Trophoblast cell (in vitro differentiated cells and primary cell): ENCODE results near the gene SMR3B. TPM values are rescaled to one million over a fixed set of nuclear protein-coding genes. Genes with fewer than 3 reads are reported as not detected.

ENCODE experiments used
- DNase-seq, 2 donors: peaks; one replicate each; pipeline ENCODE4 v3.0.0-alpha.2; 2016
- H2AFZ ChIP-seq: 2 replicates; pipeline ENCODE4 v1.6.1; 2013; ENCODE audit warnings: low read length, moderate library complexity, mild to moderate bottlenecking; ENCODE audit not compliant: insufficient read depth, poor library complexity
- H2AK5ac ChIP-seq: 2 replicates; pipeline ENCODE4 v1.6.1; 2013; ENCODE audit warnings: mild to moderate bottlenecking, low read length
- H2BK120ac ChIP-seq: 2 replicates; pipeline ENCODE4 v1.6.1; 2013; ENCODE audit warnings: low read length, mild to moderate bottlenecking, moderate library complexity; ENCODE audit not compliant: insufficient read depth, poor library complexity
- H2BK12ac ChIP-seq: 2 replicates; pipeline ENCODE4 v1.6.1; 2013; ENCODE audit warnings: mild to moderate bottlenecking, low read length, moderate library complexity
- H2BK5ac ChIP-seq: 2 replicates; pipeline ENCODE4 v1.6.1; 2013; ENCODE audit warnings: low read length, low read depth, moderate library complexity, mild to moderate bottlenecking; ENCODE audit not compliant: poor library complexity
- H3K14ac ChIP-seq: 2 replicates; pipeline ENCODE4 v1.6.1; 2013; ENCODE audit warnings: mild to moderate bottlenecking, low read length
- H3K18ac ChIP-seq: 2 replicates; pipeline ENCODE4 v1.6.1; 2013; ENCODE audit warnings: mild to moderate bottlenecking, low read length
- H3K23ac ChIP-seq: 2 replicates; pipeline ENCODE4 v1.6.1; 2013; ENCODE audit warnings: low read length
- H3K27ac ChIP-seq: 2 replicates; pipeline ENCODE4 v1.5.1; 2013; ENCODE audit warnings: low read depth, mild to moderate bottlenecking, inconsistent platforms, low read length, moderate library complexity
- H3K27me3 ChIP-seq: 2 replicates; pipeline ENCODE4 v1.6.1; 2013; ENCODE audit warnings: inconsistent platforms, mild to moderate bottlenecking, low read length, moderate library complexity; ENCODE audit not compliant: insufficient read depth
- H3K36me3 ChIP-seq, 2 experiments: 1 replicate in 1 of 2; 2 replicates in 1 of 2; pipeline ENCODE4 v1.6.1; 2013; ENCODE audit warnings: low read length in 2 of 2, mild to moderate bottlenecking in 2 of 2, moderate library complexity in 1 of 2; ENCODE audit not compliant: insufficient read depth in 2 of 2, control insufficient read depth in 1 of 2
- H3K4ac ChIP-seq: 2 replicates; pipeline ENCODE4 v1.6.1; 2013; ENCODE audit warnings: low read depth, mild to moderate bottlenecking, low read length, moderate library complexity
- H3K4me1 ChIP-seq, 2 experiments: 1 replicate in 1 of 2; 2 replicates in 1 of 2; pipeline ENCODE4 v1.6.1; 2013; ENCODE audit warnings: low read length in 2 of 2, mild to moderate bottlenecking in 2 of 2, moderate library complexity in 1 of 2; ENCODE audit not compliant: insufficient read depth in 2 of 2, control insufficient read depth in 1 of 2
- H3K4me2 ChIP-seq: 2 replicates; pipeline ENCODE4 v1.6.1; 2013; ENCODE audit warnings: inconsistent platforms, mild to moderate bottlenecking, low read length, moderate library complexity
- H3K4me3 ChIP-seq: 2 replicates; pipeline ENCODE4 v1.5.1; 2013; ENCODE audit warnings: mild to moderate bottlenecking, low read depth, low read length, inconsistent platforms
- H3K79me1 ChIP-seq: one replicate; pipeline ENCODE4 v1.6.1; 2013; ENCODE audit warnings: low read length
- H3K79me2 ChIP-seq: 2 replicates; pipeline ENCODE4 v1.6.1; 2013; ENCODE audit warnings: low read length, mild to moderate bottlenecking; ENCODE audit not compliant: control insufficient read depth, insufficient read depth, poor library complexity
- H3K9ac ChIP-seq: 2 replicates; pipeline ENCODE4 v1.6.1; 2013; ENCODE audit warnings: mild to moderate bottlenecking, low read length
- H3K9me3 ChIP-seq: 2 replicates; pipeline ENCODE4 v1.6.1; 2013; ENCODE audit warnings: low read depth, mild to moderate bottlenecking, control low read depth, inconsistent platforms, low read length; ENCODE audit not compliant: insufficient read depth
- H4K12ac ChIP-seq: 2 replicates; pipeline ENCODE4 v1.6.1; 2013; ENCODE audit warnings: low read depth, mild to moderate bottlenecking, low read length, moderate library complexity
- H4K8ac ChIP-seq: 2 replicates; pipeline ENCODE4 v1.6.1; 2013; ENCODE audit warnings: low read depth, mild to moderate bottlenecking, low read length, moderate library complexity
- H4K91ac ChIP-seq: one replicate; pipeline ENCODE4 v1.6.1; 2013; ENCODE audit warnings: low read depth, mild to moderate bottlenecking, low read length, moderate library complexity
- WGBS: extraction: QIAGEN DNeasy Blood & Tissue Kit; methylation state at CpG from one replicate; pipeline ENCODE4 v1.1.7; 2013; ENCODE audit warnings: missing lambda C conversion rate; ENCODE audit not compliant: insufficient read length, insufficient coverage; ENCODE audit errors: extremely low coverage; 5-methylcytosine and 5-hydroxymethylcytosine counted together
- polyA plus RNA-seq: library from polyadenylated mRNA; stranded (reverse); fragments of 200-250 nt; gene quantifications from 2 replicates; pipeline ENCODE4 v1.2.3, GENCODE V29; 2013

The SMR3B gene
- polyA plus RNA-seq = not detected in 2 replicates

DNA sequence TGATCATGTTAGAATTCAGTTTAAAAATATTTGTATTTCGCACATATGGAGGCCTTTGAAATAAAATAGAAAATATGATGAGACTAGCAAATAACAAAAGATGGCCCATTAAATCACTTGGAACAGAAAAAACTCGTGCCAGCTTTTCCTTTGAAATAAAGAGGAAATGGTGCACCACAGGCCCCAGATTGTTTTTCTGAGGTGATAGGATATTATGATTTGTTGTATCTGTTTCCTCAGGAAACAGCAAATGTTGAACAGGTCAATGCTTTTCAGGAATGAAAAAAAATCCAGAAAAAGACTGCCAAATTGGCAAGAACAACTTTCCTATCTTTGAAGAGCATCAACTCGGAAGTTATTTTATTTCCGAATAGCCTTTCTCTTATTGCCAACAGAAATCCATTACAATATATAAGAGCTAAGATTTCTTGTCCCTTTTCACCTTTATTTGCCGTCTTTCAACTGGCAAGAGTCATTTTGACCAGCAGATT lies at the start of gene SMR3B:
TSS of gene SMR3B (plus strand) at position 441 of the 491 bp plus-strand sequence. CDS start 1,380 bp downstream, outside the sequence.
- no peak within 1 kb of the TSS for H2BK5ac ChIP-seq
- no peak within 1 kb of the TSS for H3K14ac ChIP-seq
- H4K8ac ChIP-seq = no peak within 1 kb of the TSS
- no peak within 1 kb of the TSS for H3K4me3 ChIP-seq
- no peaks in the 10 kb centered on the region for H3K4me1 ChIP-seq
- no peak within 1 kb of the TSS for H3K27ac ChIP-seq
- H3K36me3 ChIP-seq = no peaks in the 10 kb centered on the region
- H3K9me3 ChIP-seq = no peaks in the 10 kb centered on the region
- no peak within 1 kb of the TSS for H2BK12ac ChIP-seq
- no peaks in the 10 kb centered on the region for H3K79me1 ChIP-seq
- H3K79me2 ChIP-seq = no peaks in the 10 kb centered on the region
- H3K27me3 ChIP-seq = no peaks in the 10 kb centered on the region
- no peak within 1 kb of the TSS for H4K91ac ChIP-seq
- H3K23ac ChIP-seq = no peak within 1 kb of the TSS
- H2AFZ ChIP-seq = no peak within 1 kb of the TSS
- DNase-seq = no peak
- H3K9ac ChIP-seq = no peak within 1 kb of the TSS
- H2AK5ac ChIP-seq = no peak within 1 kb of the TSS
- no peak within 1 kb of the TSS for H3K4ac ChIP-seq
- no peak within 1 kb of the TSS for H3K4me2 ChIP-seq
- WGBS = no CpG with 5 or more reads among the region's 5 CpGs
- no peak within 1 kb of the TSS for H4K12ac ChIP-seq
- H3K18ac ChIP-seq = no peak within 1 kb of the TSS
- no peak within 1 kb of the TSS for H2BK120ac ChIP-seq

DNA sequence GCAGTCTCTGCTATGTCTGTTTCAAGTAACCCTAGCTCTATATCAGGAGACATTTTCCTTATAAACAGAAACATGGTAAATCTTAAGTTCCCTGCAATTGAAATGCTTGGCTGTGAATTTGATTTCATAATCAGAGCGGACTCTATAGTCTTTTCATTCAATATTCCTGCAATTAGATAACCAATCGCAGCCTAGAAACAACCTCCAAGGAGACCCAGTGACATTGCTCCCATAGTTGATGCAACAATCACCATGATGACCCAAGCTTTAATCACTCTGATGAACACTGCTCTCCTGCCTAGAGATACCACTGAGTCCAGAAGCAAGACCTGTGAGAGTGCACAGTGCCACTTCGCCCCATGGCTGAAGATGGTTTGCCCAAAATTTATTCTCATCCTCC lies 48.2 kb upstream of the SMR3B start, which contains the start of gene CABS1:
TSS of gene CABS1 (plus strand) at position 301 of the 400 bp plus-strand sequence. CDS start at position 360, 59 bp downstream.
- Histone ChIP-seq H3K4me1 (no peaks in the 10 kb centered on the region), H3K79me1 (no peaks in the 10 kb centered on the region), H3K36me3 (no peaks in the 10 kb centered on the region), H2BK120ac (no peak within 1 kb of the TSS), H2BK5ac (no peak within 1 kb of the TSS), H4K12ac (no peak within 1 kb of the TSS), H2BK12ac (no peak within 1 kb of the TSS), H3K9ac (no peak within 1 kb of the TSS), H3K4me2 (no peak within 1 kb of the TSS), H2AK5ac (no peak within 1 kb of the TSS), H3K9me3 (no peaks in the 10 kb centered on the region), H3K27ac (no peak within 1 kb of the TSS), H4K91ac (no peak within 1 kb of the TSS), H3K14ac (no peak within 1 kb of the TSS), H3K23ac (no peak within 1 kb of the TSS), H3K27me3 (no peaks in the 10 kb centered on the region), H3K79me2 (no peaks in the 10 kb centered on the region), H4K8ac (no peak within 1 kb of the TSS), H3K4ac (no peak within 1 kb of the TSS), H3K4me3 (no peak within 1 kb of the TSS), H2AFZ (no peak within 1 kb of the TSS), H3K18ac (no peak within 1 kb of the TSS)
- no CpG with 5 or more reads among the region's 3 CpGs for WGBS
- DNase-seq = no peak

- H2AFZ ChIP-seq = no peak overlapping the region
- no peak overlapping the region for H2BK5ac ChIP-seq
- no peak overlapping the region for H4K8ac ChIP-seq
- H3K4me3 ChIP-seq = no peak overlapping the region
- H2BK120ac ChIP-seq = no peak overlapping the region
- H2BK12ac ChIP-seq = no peak overlapping the region
- H3K14ac ChIP-seq = no peak overlapping the region
- no peak overlapping the region for H4K91ac ChIP-seq
- no peak overlapping the region for H3K4ac ChIP-seq
- H3K9ac ChIP-seq = no peak overlapping the region
- no peaks in the 10 kb centered on the region for H3K27me3 ChIP-seq
- H3K79me1 ChIP-seq = no peaks in the 10 kb centered on the region
- WGBS = no CpG with 5 or more reads among the region's 5 CpGs
- no peak overlapping the region for H3K4me2 ChIP-seq
- DNase-seq = no peak
- no peak overlapping the region for H3K27ac ChIP-seq
- H3K23ac ChIP-seq = no peak overlapping the region
- H4K12ac ChIP-seq = no peak overlapping the region
- H3K4me1 ChIP-seq = no peaks in the 10 kb centered on the region
- H3K18ac ChIP-seq = no peak overlapping the region
- H3K9me3 ChIP-seq = no peaks in the 10 kb centered on the region
- no peaks in the 10 kb centered on the region for H3K79me2 ChIP-seq
- H3K36me3 ChIP-seq = no peaks in the 10 kb centered on the region
- no peak overlapping the region for H2AK5ac ChIP-seq
Observed at GRCh38 chr4:70336043-70336442, 46.9 kb upstream of the SMR3B start.

DNA sequence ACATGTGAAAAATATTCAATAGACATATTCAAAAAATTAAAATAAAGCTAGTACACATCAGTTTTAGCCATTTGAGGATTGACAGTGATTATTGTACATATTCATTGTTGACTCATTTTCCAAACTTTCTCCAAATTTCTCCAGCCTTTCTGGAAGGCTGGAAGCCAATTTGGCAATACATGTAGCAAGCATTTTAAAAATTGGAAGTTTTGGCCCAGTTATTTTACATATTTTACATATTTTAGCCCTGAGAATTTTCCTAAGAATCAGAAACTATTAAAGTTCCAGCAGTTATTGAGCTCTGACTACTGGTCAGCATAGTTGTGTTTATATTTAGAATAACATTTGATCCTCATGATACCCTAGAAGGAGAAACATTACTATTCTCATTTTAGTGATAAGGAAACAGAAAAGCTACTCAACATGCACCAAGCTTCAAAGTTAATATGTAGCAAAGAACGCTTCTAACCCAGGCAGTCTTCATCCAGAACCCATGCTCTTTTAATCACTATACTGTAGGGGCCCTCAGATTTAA lies 45.0 kb upstream of the SMR3B start:
- Histone ChIP-seq H3K14ac (no peak overlapping the region), H3K4me3 (no peak overlapping the region), H3K27me3 (no peaks in the 10 kb centered on the region), H3K9ac (no peak overlapping the region), H3K18ac (no peak overlapping the region), H3K4me2 (no peak overlapping the region), H3K27ac (no peak overlapping the region), H3K4ac (no peak overlapping the region), H3K36me3 (no peaks in the 10 kb centered on the region), H2BK5ac (no peak overlapping the region), H2AFZ (no peak overlapping the region), H3K79me2 (no peaks in the 10 kb centered on the region), H3K4me1 (no peaks in the 10 kb centered on the region), H2BK12ac (no peak overlapping the region), H4K91ac (no peak overlapping the region), H3K9me3 (no peaks in the 10 kb centered on the region), H3K79me1 (no peaks in the 10 kb centered on the region), H3K23ac (no peak overlapping the region), H4K8ac (no peak overlapping the region), H2AK5ac (no peak overlapping the region), H4K12ac (no peak overlapping the region), H2BK120ac (no peak overlapping the region)
- peak; percentile 1 to 77 for DNase-seq
- WGBS = no CpG with 5 or more reads among the region's 1 CpG
